Measurements from ENCODE around the gene P3H2.

DNA sequence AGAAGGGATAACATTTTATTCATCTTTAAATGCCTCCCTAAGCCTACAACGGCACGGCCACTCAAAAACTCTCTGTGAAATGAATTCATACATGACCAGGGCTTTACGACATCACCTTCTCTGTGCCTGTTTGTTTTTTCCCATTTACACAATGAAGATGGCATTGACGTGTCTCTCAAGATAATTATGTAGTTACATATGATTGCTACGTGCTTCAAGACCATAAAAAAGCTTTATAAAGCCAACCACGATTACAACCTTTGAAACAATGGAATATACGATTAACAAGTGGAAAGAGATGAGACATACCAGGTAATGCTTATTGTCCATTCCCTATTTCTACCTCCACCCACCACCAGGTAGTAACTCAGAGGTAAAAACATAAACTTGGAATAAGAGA, 168.4 kb downstream of the P3H2 start:
- TF ChIP-seq POLR2A (IDR thresholded peaks at IDR 0.05) (no peak), POLR2AphosphoS5 (IDR thresholded peaks at IDR 0.05) (no peak), EP300 (IDR thresholded peaks at IDR 0.05) (no peak)
- TF ChIP-seq, protein P1, sequence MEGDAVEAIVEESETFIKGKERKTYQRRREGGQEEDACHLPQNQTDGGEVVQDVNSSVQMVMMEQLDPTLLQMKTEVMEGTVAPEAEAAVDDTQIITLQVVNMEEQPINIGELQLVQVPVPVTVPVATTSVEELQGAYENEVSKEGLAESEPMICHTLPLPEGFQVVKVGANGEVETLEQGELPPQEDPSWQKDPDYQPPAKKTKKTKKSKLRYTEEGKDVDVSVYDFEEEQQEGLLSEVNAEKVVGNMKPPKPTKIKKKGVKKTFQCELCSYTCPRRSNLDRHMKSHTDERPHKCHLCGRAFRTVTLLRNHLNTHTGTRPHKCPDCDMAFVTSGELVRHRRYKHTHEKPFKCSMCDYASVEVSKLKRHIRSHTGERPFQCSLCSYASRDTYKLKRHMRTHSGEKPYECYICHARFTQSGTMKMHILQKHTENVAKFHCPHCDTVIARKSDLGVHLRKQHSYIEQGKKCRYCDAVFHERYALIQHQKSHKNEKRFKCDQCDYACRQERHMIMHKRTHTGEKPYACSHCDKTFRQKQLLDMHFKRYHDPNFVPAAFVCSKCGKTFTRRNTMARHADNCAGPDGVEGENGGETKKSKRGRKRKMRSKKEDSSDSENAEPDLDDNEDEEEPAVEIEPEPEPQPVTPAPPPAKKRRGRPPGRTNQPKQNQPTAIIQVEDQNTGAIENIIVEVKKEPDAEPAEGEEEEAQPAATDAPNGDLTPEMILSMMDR (IDR thresholded peaks at IDR 0.05): no peak

Measured in suprapubic skin (tissue), 4 donors.